ENCODE results near the gene POLR3C. TPM values are rescaled to one million over a fixed set of nuclear protein-coding genes. Genes with fewer than 3 reads are reported as not detected.
A peak's percentile ranks its signal among the peaks of the same experiment; 100 is the strongest.

POLR3C gene
- total RNA-seq, 2 experiments from 2014 or later: 57.1 to 78.8 TPM

DNA sequence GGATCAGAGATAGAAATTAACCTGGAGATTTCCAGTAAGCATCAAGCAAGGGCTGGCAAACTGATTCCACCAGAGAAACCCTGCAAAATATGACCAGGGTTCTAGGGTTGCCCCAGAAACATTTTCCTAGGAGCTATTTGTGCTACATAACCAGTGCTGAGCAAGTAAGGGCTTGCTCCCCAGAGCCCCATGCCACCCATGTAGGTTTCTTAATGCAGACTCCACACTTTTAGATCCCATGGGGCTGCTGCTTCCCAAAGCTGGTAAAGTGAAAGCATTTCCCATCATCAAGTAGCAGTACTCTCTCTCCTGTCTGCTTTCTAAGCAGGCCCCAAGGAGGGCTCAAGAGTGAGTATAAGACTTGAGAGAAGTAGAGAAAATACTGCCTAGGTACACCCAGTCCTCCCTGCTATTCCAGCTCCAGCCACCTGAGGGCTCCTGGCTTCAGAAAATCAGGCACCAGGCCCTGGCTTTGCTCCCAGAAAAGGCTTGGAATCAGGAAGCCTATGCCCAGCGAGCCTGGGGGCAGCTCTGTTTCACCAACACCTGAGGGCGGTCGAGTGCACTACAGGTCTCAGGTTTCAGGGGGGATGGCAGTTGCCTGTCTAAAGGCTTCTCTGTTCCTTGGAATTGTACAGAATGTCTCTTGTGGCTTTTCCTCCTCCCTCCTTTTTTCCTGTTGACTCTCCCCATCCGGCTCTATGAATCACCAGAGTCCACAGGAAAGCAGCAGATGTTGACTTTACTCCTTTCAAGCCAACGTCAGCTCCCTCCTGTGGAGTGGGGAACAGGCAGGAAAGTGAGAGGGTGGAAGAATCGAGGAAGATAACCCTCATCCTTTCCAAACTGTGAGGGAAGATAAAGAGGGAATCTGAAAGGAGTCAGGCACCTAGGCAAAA is 67.8 kb downstream of the POLR3C start:
- Histone ChIP-seq H3K27ac (ENCODE audit: low read depth, low read length, poor library complexity, severe bottlenecking) (no peak overlapping the region), H3K79me2 (ENCODE audit: insufficient read depth, low read depth, low read length) (no peaks in the 10 kb centered on the region), H3K36me3 (ENCODE audit: insufficient read depth, low read length) (no peaks in the 10 kb centered on the region), H4K20me1 (ENCODE audit: insufficient read depth, low read length) (no peaks in the 10 kb centered on the region), H3K4me3 (ENCODE audit: low read depth, low read length, poor library complexity, severe bottlenecking) (no peak overlapping the region), H3K9me3 (ENCODE audit: low read length) (no peaks in the 10 kb centered on the region), H3K9me2 (ENCODE audit: insufficient read depth, low read length) (no peaks in the 10 kb centered on the region), H2AFZ (ENCODE audit: low read length) (no peak overlapping the region), H3K4me2 (ENCODE audit: low read length) (no peak overlapping the region), H3K4me1 (ENCODE audit: insufficient read depth, low read length, poor library complexity, severe bottlenecking) (no peaks in the 10 kb centered on the region)
- peak; percentile 66 for DNase-seq (ENCODE audit: low spot score)
- CTCF ChIA-PET (ENCODE audit: unreplicated experiment): interaction anchor here (0.7 to 1.1 kb wide), 3 partner anchors 11 to 25 kb away, joined by 3 to 4 read pairs (median 3); no protein-coding TSS in a partner anchor
- no TSS peak for BruUV-seq (replicated peaks)
- no peak for TF ChIP-seq EZH2phosphoT487 (IDR thresholded peaks at IDR 0.05; ENCODE audit: borderline replicate concordance, low read depth, low read length)
- TF ChIP-seq, protein P1, sequence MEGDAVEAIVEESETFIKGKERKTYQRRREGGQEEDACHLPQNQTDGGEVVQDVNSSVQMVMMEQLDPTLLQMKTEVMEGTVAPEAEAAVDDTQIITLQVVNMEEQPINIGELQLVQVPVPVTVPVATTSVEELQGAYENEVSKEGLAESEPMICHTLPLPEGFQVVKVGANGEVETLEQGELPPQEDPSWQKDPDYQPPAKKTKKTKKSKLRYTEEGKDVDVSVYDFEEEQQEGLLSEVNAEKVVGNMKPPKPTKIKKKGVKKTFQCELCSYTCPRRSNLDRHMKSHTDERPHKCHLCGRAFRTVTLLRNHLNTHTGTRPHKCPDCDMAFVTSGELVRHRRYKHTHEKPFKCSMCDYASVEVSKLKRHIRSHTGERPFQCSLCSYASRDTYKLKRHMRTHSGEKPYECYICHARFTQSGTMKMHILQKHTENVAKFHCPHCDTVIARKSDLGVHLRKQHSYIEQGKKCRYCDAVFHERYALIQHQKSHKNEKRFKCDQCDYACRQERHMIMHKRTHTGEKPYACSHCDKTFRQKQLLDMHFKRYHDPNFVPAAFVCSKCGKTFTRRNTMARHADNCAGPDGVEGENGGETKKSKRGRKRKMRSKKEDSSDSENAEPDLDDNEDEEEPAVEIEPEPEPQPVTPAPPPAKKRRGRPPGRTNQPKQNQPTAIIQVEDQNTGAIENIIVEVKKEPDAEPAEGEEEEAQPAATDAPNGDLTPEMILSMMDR (conservative IDR thresholded peaks at IDR 0.05; ENCODE audit: low read length): peak; percentile 91
- intact Hi-C loops (cut with micrococcal nuclease; ENCODE audit: unreplicated experiment): loop anchor here (1.0 kb wide), 1 partner anchor 121 kb away; no protein-coding TSS in a partner anchor
- POLR2A ChIA-PET: interaction anchor here (0.5 to 0.6 kb wide), 2 partner anchors 91 to 136 kb away, joined by 3 to 5 read pairs; no protein-coding TSS in a partner anchor

DNA sequence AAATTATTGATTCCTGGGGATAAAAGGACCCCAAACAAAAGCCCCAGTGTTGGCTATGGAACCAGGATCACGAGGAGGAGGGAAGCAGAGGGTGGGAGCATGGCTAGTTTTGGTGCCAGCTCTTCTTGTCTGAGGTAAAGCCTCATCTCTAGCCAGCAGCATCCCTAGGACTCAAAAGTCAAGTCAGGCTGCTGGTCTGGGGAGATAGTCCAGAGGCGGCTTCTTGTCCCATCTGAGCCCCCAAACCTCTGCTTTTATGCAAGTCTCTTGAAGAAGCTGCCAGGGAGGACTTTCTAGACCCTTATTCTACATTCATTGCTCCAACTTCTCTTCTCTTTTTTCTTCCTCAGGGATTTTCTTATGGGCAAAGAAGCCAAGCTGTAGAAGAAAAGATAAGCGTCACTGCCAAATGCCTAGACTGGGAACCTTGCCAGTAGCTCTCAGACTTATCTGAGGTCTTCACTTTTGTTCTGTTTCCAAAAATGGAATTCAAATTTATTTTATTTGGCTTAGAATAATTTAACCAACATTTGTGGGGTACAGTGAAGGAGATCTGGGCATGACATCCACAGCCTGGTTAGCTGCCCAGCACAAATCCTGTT is 68.6 kb downstream of the POLR3C start:
- H4K20me1 ChIP-seq (ENCODE audit: insufficient read depth, low read length): no peaks in the 10 kb centered on the region
- H3K9me3 ChIP-seq (ENCODE audit: low read length): no peaks in the 10 kb centered on the region
- no peaks in the 10 kb centered on the region for H3K36me3 ChIP-seq (ENCODE audit: insufficient read depth, low read length)
- ChIA-PET CTCF (ENCODE audit: unreplicated experiment) (no interaction called here), POLR2A (interaction anchor here (0.6 kb wide), 1 partner anchor 90 kb away, joined by 3 read pairs; no protein-coding TSS in a partner anchor)
- TF ChIP-seq, protein P1 (conservative IDR thresholded peaks at IDR 0.05; ENCODE audit: low read length): no peak
- TF ChIP-seq EZH2phosphoT487 (IDR thresholded peaks at IDR 0.05; ENCODE audit: borderline replicate concordance, low read depth, low read length): no peak
- no peaks in the 10 kb centered on the region for H3K9me2 ChIP-seq (ENCODE audit: insufficient read depth, low read length)
- no peaks in the 10 kb centered on the region for H3K4me1 ChIP-seq (ENCODE audit: insufficient read depth, low read length, poor library complexity, severe bottlenecking)
- no peak for DNase-seq (ENCODE audit: low spot score)
- H3K4me2 ChIP-seq (ENCODE audit: low read length): no peak overlapping the region
- no peak overlapping the region for H3K27ac ChIP-seq (ENCODE audit: low read depth, low read length, poor library complexity, severe bottlenecking)
- H3K4me3 ChIP-seq (ENCODE audit: low read depth, low read length, poor library complexity, severe bottlenecking): no peak overlapping the region
- no TSS peak for BruUV-seq (replicated peaks)
- H3K79me2 ChIP-seq (ENCODE audit: insufficient read depth, low read depth, low read length): no peaks in the 10 kb centered on the region
- H2AFZ ChIP-seq (ENCODE audit: low read length): no peak overlapping the region
- intact Hi-C loops (cut with micrococcal nuclease; ENCODE audit: unreplicated experiment): loop anchor here (1.0 kb wide), 1 partner anchor 121 kb away; no protein-coding TSS in a partner anchor
